PFSK-1 (cell line): ENCODE measurements around the gene APOL6.

Experiments
- FOXP2 ChIP-seq: optimal IDR thresholded peaks from 2 replicates; pipeline ENCODE3; 2011; ENCODE audit warnings: borderline replicate concordance, control low read depth, inconsistent platforms; ENCODE audit not compliant: insufficient read depth; ENCODE audit errors: extremely low read length, extremely low read depth
- POLR2AphosphoS5 ChIP-seq: IDR thresholded peaks from 2 replicates; pipeline ENCODE4 v1.6.1; 2012; ENCODE audit warnings: low read depth, mild to moderate bottlenecking, control low read depth, low read length, moderate library complexity
- SIN3A ChIP-seq: IDR thresholded peaks from 2 replicates; pipeline ENCODE4 v1.6.1; 2012; ENCODE audit warnings: mild to moderate bottlenecking, low read length, moderate library complexity, borderline replicate concordance; ENCODE audit not compliant: insufficient read depth
- TAF1 ChIP-seq: IDR thresholded peaks from 2 replicates; pipeline ENCODE4 v1.6.1; 2012; ENCODE audit warnings: low read length, control low read depth, borderline replicate concordance; ENCODE audit not compliant: insufficient read depth
- TF ChIP-seq, protein P1 (sequence below), 2 experiments: IDR thresholded peaks; 2 replicates each; pipeline versions ENCODE4 v1.6.1 to v1.8.0; 2011 to 2012; ENCODE audit warnings: low read depth in 2 of 2, low read length in 2 of 2, control low read depth in 1 of 2, inconsistent platforms in 1 of 2, mild to moderate bottlenecking in 1 of 2, moderate library complexity in 1 of 2; ENCODE audit not compliant: insufficient read depth in 1 of 2

APOL6 gene

DNA sequence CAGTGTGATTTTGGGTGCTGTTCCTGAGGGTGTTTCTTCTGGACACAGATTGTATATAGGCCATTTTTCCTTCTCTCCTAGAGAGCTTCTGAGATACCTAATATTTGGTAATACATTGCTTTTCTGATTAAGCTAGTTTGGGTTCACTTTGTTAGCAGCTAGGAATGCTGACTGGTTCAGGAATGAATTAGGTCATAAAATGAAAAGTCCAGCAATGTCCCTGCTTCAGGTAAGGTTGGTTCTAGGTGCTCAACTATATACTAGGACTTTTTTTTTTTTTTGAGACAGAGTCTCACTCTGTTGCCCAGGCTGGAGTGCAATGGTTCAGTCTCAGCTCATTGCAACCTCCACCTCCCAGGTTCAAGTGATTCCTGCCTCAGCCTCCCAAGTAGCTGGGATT, 36.5 kb downstream of the APOL6 start:
- no peak for TF ChIP-seq POLR2AphosphoS5

DNA sequence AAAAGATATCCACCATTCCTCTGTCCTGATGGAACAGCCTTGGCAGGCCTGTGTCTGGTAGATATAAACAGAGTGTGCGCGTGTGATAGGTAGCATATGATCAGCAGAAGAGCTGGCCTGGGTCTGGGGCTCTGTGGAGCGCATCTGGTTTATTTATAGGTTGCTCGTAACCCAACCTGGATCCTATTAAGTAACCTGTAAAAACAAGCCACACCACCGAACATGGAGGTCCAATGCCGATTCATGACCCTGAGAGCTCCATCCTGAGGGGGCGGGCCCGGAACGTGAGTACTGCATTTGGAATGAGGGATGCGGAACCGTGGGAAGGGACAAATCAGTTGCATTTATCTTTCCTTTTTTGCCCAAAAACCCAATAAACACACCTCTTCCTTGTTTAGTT, 37.5 kb downstream of the APOL6 start:
- TF ChIP-seq, protein P1, sequence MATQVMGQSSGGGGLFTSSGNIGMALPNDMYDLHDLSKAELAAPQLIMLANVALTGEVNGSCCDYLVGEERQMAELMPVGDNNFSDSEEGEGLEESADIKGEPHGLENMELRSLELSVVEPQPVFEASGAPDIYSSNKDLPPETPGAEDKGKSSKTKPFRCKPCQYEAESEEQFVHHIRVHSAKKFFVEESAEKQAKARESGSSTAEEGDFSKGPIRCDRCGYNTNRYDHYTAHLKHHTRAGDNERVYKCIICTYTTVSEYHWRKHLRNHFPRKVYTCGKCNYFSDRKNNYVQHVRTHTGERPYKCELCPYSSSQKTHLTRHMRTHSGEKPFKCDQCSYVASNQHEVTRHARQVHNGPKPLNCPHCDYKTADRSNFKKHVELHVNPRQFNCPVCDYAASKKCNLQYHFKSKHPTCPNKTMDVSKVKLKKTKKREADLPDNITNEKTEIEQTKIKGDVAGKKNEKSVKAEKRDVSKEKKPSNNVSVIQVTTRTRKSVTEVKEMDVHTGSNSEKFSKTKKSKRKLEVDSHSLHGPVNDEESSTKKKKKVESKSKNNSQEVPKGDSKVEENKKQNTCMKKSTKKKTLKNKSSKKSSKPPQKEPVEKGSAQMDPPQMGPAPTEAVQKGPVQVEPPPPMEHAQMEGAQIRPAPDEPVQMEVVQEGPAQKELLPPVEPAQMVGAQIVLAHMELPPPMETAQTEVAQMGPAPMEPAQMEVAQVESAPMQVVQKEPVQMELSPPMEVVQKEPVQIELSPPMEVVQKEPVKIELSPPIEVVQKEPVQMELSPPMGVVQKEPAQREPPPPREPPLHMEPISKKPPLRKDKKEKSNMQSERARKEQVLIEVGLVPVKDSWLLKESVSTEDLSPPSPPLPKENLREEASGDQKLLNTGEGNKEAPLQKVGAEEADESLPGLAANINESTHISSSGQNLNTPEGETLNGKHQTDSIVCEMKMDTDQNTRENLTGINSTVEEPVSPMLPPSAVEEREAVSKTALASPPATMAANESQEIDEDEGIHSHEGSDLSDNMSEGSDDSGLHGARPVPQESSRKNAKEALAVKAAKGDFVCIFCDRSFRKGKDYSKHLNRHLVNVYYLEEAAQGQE (IDR thresholded peaks at IDR 0.05; ENCODE audit: insufficient read depth in 1 of 2, low read depth in 2 of 2, low read length in 2 of 2), result no peak
- TF ChIP-seq TAF1 (no peak), FOXP2 (no peak), POLR2AphosphoS5 (no peak), SIN3A (no peak)

DNA sequence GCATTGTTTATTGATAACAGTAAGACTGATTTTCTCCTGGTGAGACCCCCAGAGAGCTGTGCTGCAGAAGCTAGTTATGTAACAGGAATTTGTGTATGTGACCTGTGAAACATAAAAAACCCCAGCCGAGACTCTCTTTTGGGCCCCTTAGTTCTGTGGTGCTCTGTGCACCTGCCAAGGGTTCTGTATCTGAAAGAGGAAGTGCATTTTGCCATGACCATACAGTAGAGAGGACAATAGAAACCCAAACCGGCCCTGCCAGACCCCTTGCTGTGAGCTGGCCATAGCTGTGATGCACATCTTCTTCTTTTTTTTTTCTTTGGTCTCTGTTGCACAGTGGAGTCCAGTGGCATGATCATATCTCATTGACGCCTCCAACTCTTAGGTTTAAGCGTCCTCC, 38.1 kb downstream of the APOL6 start:
- TF ChIP-seq TAF1 (no peak), FOXP2 (no peak), POLR2AphosphoS5 (no peak), SIN3A (no peak)
- TF ChIP-seq, protein P1 (IDR thresholded peaks at IDR 0.05; ENCODE audit: insufficient read depth in 1 of 2, low read depth in 2 of 2, low read length in 2 of 2), result no peak

DNA sequence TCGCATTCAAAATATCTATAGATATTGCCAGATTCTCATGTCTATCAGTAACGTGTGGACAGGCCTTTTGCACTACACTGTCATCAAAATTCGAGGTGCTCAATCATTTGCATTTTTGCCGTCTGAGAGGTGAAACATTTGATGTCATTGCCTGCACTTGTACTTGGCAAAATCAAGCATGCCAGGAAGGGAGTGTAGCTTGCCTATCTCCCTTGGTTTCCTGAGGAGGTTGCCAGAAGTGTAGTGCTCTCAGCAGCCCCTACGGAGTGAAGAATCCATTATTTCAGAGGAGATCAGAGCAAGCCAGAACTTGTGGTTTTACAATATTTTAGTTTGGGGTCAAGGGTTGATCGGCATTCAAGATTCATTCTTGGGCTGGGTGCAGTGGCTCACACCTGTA, 39.2 kb downstream of the APOL6 start:
- TF ChIP-seq FOXP2 (no peak), SIN3A (no peak), TAF1 (no peak), POLR2AphosphoS5 (no peak)
- TF ChIP-seq, protein P1 (IDR thresholded peaks at IDR 0.05; ENCODE audit: insufficient read depth in 1 of 2, low read depth in 2 of 2, low read length in 2 of 2), result no peak

DNA sequence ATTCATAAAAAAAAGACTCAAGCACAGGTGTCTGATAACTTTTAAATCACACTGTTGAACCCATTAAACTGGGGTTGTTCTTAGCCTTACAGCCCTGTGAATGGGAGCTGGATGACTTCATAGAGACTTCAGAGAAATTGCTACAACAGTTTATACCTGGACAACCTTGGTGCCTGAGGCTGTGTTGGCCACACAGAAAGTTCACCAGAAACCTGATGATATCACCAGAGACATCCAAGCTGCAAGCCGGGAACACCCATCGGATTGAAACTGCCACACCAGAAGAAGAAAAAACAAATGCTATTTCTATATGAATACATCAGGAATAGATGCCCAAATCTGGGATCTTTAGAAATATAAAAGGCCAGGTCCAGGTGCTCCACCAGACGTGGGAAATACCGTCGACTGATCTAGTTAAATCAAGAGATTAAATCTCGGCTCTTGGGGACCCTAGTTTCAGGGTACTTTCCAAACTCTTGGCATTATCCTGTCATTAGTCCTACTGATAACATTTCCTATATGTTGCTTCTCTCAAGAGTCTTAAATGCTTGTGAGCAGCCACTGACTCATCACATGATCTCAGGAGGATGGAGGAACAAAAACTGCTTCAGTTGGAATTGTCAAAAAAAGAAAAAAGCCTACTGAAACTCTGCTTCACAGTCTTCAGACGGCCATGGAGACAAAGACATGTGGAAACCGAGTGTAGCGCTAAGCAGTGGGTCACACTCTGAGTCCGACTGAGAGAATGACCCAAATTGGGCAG, 40.8 kb downstream of the APOL6 start:
- no peak for TF ChIP-seq SIN3A
- no peak for TF ChIP-seq POLR2AphosphoS5
- TF ChIP-seq TAF1, result no peak

DNA sequence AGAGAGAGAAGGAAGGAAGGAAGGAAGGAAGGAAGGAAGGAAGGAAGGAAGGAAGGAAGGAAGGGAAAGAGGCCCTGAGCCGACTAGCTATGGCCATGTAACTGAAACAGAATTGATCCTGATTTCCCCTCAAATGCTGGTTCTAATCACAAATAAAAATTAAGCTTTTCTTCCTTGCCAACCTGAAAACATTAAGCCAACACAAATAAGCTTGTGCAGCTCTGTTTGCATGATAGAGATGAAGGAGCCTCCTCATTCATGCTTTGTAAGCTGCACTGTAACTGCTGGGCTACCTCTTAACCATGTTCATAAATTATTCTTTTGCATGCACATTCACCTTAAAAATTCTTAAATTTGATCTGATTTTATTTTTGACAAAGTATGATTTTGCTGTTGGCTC, 41.8 kb downstream of the APOL6 start:
- TF ChIP-seq TAF1 (no peak), POLR2AphosphoS5 (no peak), FOXP2 (no peak), SIN3A (no peak)
- TF ChIP-seq, protein P1 (IDR thresholded peaks at IDR 0.05; ENCODE audit: insufficient read depth in 1 of 2, low read depth in 2 of 2, low read length in 2 of 2), result no peak
